HepG2 (cell line): Measurements from ENCODE around the gene ZNF213. TPM values are rescaled to one million over a fixed set of nuclear protein-coding genes. Genes with fewer than 3 reads are reported as not detected.

Experiments used
- ATF4 ChIP-seq, 2 experiments: fragments of 450-650 bp in 1 of 2; sonication (generic) in 1 of 2; formaldehyde crosslinking; IDR thresholded peaks; 2 replicates each; pipeline versions ENCODE4 v1.5.0 to v1.8.0; 2020 to 2022; ENCODE audit warnings: mild to moderate bottlenecking in 1 of 2, missing genetic modification reagents in 1 of 2
- BRF2 ChIP-seq: sonication (generic); formaldehyde crosslinking; IDR thresholded peaks from 2 replicates; pipeline ENCODE4 v1.8.1; 2022; ENCODE audit warnings: mild to moderate bottlenecking, missing genetic modification reagents
- EHMT2 ChIP-seq: fragments of 200-600 bp; sonication (generic); IDR thresholded peaks from 2 replicates; pipeline ENCODE4 v1.7.0; 2017; ENCODE audit warnings: antibody characterized with exemption, low read depth, low read length, borderline replicate concordance
- FOXK1 ChIP-seq: sonication (generic); formaldehyde crosslinking; IDR thresholded peaks from 2 replicates; pipeline ENCODE4 v1.4.0; 2020; ENCODE audit warnings: low read depth, missing genetic modification reagents, borderline replicate concordance
- HDAC1 ChIP-seq: sonication (generic); formaldehyde crosslinking; IDR thresholded peaks from 2 replicates; pipeline ENCODE4 v1.5.1; 2020; ENCODE audit warnings: mild to moderate bottlenecking, missing genetic modification reagents
- KDM3A ChIP-seq: IDR thresholded peaks from 2 replicates; pipeline ENCODE4 v1.6.1; 2018; ENCODE audit warnings: low read depth, missing compliant biosample characterization
- KDM5A ChIP-seq: fragments of 200-600 bp; sonication (generic); IDR thresholded peaks from 2 replicates; pipeline ENCODE4 v1.7.0; 2018; ENCODE audit warnings: antibody characterized with exemption, mild to moderate bottlenecking, low read length, borderline replicate concordance
- KDM6A ChIP-seq: IDR thresholded peaks from 2 replicates; pipeline ENCODE4 v1.6.1; 2016; ENCODE audit warnings: low read depth
- KMT2A ChIP-seq: sonication (generic); formaldehyde crosslinking; IDR thresholded peaks from 2 replicates; pipeline ENCODE4 v1.4.0; 2020; ENCODE audit warnings: missing genetic modification reagents
- MYPOP ChIP-seq: sonication (generic); formaldehyde crosslinking; IDR thresholded peaks from 2 replicates; pipeline ENCODE4 v1.8.1; 2023; ENCODE audit warnings: mild to moderate bottlenecking, moderate library complexity, missing genetic modification reagents
- NAIF1 ChIP-seq: sonication (generic); formaldehyde crosslinking; IDR thresholded peaks from 2 replicates; pipeline ENCODE4 v1.5.0; 2020; ENCODE audit warnings: mild to moderate bottlenecking, missing genetic modification reagents, borderline replicate concordance
- NR3C1 ChIP-seq: sonication (generic); formaldehyde crosslinking; IDR thresholded peaks from 2 replicates; pipeline ENCODE4 v1.4.0; 2020; ENCODE audit warnings: missing genetic modification reagents
- SCMH1 ChIP-seq: sonication (generic); formaldehyde crosslinking; IDR thresholded peaks from 2 replicates; pipeline ENCODE4 v1.9.0; 2021; ENCODE audit warnings: missing genetic modification reagents, mild to moderate bottlenecking, borderline replicate concordance
- SP5 ChIP-seq: IDR thresholded peaks from 2 replicates; pipeline ENCODE4 v1.6.1; 2016; ENCODE audit warnings: low read depth, borderline replicate concordance
- TARDBP ChIP-seq: sonication (generic); formaldehyde crosslinking; IDR thresholded peaks from 2 replicates; pipeline ENCODE4 v1.8.0; 2022; ENCODE audit warnings: mild to moderate bottlenecking, missing genetic modification reagents
- TBX2 ChIP-seq: sonication (generic); formaldehyde crosslinking; IDR thresholded peaks from 2 replicates; pipeline ENCODE4 v1.5.0; 2020; ENCODE audit warnings: missing genetic modification reagents, mild to moderate bottlenecking, borderline replicate concordance
- TCF7L2 ChIP-seq: IDR thresholded peaks from 2 replicates; pipeline ENCODE4 v1.6.1; 2011; ENCODE audit warnings: mild to moderate bottlenecking, low read depth, low read length, moderate library complexity
- THAP11 ChIP-seq: IDR thresholded peaks from 2 replicates; pipeline ENCODE4 v1.6.1; 2016; ENCODE audit warnings: missing biosample characterization, missing genetic modification reagents
- TSC22D2 ChIP-seq: sonication (generic); formaldehyde crosslinking; IDR thresholded peaks from 2 replicates; pipeline ENCODE4 v1.5.1; 2020; ENCODE audit warnings: missing genetic modification reagents, mild to moderate bottlenecking, borderline replicate concordance
- UBTF ChIP-seq: sonication (generic); formaldehyde crosslinking; IDR thresholded peaks from 2 replicates; pipeline ENCODE4 v1.4.0; 2020; ENCODE audit warnings: mild to moderate bottlenecking, missing genetic modification reagents
- ZNF343 ChIP-seq: sonication (generic); formaldehyde crosslinking; IDR thresholded peaks from 2 replicates; pipeline ENCODE4 v1.4.0; 2020; ENCODE audit warnings: mild to moderate bottlenecking, missing genetic modification reagents
- ZNF746 ChIP-seq: sonication (generic); formaldehyde crosslinking; IDR thresholded peaks from 2 replicates; pipeline ENCODE4 v1.8.0; 2022; ENCODE audit warnings: mild to moderate bottlenecking, missing genetic modification reagents
- ZNF777 ChIP-seq: sonication (generic); formaldehyde crosslinking; IDR thresholded peaks from 2 replicates; pipeline ENCODE4 v1.4.0; 2020; ENCODE audit warnings: missing genetic modification reagents
- ZSCAN12 ChIP-seq: sonication (generic); formaldehyde crosslinking; IDR thresholded peaks from 2 replicates; pipeline ENCODE4 v1.9.0; 2021; ENCODE audit warnings: mild to moderate bottlenecking, missing genetic modification reagents
- polyA plus RNA-seq, 8 experiments: library from polyadenylated mRNA; depleted of rRNA in 3 of 8; stranded (reverse) in 7 of 8; unstranded in 1 of 8; fragments of >200 nt; fragmentation: Illumina TruSeq in 4 of 8; extraction: Trizol in 4 of 8; gene quantifications; 2 replicates each; pipeline versions ENCODE4 v1.2.1 to v1.2.3, GENCODE V29; 2011 to 2016; ENCODE audit warnings: low read depth in 4 of 8, missing spikeins in 1 of 8, mixed read lengths in 1 of 8; ENCODE audit not compliant: insufficient read depth in 1 of 8
- total RNA-seq, 5 experiments: library from RNA; depleted of rRNA; stranded (reverse); fragments of >200 nt; fragmentation: Illumina TruSeq; extraction: Trizol; gene quantifications; 2 replicates each; pipeline ENCODE4 v1.2.3, GENCODE V29; 2016; ENCODE audit warnings: low read depth in 1 of 5

The ZNF213 gene
- total and polyA plus RNA-seq, 2 of the 13 experiments (the other 11 are each of a cell fraction or from before 2014, with no cell fraction given): 0.59 to 0.97 TPM

- no peak for TF ChIP-seq KDM3A
- TF ChIP-seq NR3C1 (CRISPR knock-in tag): no peak
- no peak for TF ChIP-seq SCMH1 (CRISPR knock-in tag)
- no peak for TF ChIP-seq UBTF
- TF ChIP-seq FOXK1 (CRISPR knock-in tag): no peak
- no peak for TF ChIP-seq ATF4 (CRISPR knock-in tag; IDR thresholded peaks at IDR 0.05)
- TF ChIP-seq BRF2 (CRISPR knock-in tag): no peak
- no peak for TF ChIP-seq NAIF1 (CRISPR knock-in tag)
- TF ChIP-seq HDAC1 (CRISPR knock-in tag): peak; percentile 16; the same call in 1 of the 2 replicates
- TF ChIP-seq ZNF343 (CRISPR knock-in tag): 0 out of 2 replicates have a peak, but pooled peaks have one; percentile 9
- no peak for TF ChIP-seq ZSCAN12 (CRISPR knock-in tag)
- TF ChIP-seq SP5 (CRISPR knock-in tag): no peak
- no peak for TF ChIP-seq KDM6A (CRISPR knock-in tag)
- TF ChIP-seq ZNF777 (CRISPR knock-in tag): 0 out of 2 replicates have a peak, but pooled peaks have one; percentile 9
- TF ChIP-seq MYPOP (CRISPR knock-in tag): no peak
- no peak for TF ChIP-seq TBX2 (CRISPR knock-in tag)
- no peak for TF ChIP-seq THAP11 (CRISPR knock-in tag)
- no peak for TF ChIP-seq EHMT2
- TF ChIP-seq KMT2A (CRISPR knock-in tag): no peak
- 0 out of 2 replicates have a peak, but pooled peaks have one; percentile 11 for TF ChIP-seq TARDBP
- TF ChIP-seq ZNF746 (CRISPR knock-in tag): no peak
- no peak for TF ChIP-seq KDM5A
- TF ChIP-seq TSC22D2: no peak
- TF ChIP-seq TCF7L2: no peak
These were observed 56.1 kb downstream of the ZNF213 start (continued) for GRCh38 chr16:3190949-3191353.
